ENCODE results near the gene RILPL2. TPM values are rescaled to one million over a fixed set of nuclear protein-coding genes. Genes with fewer than 3 reads are reported as not detected.
"Not testable (repeated sequence)": the region's sequence is repeated elsewhere in the genome, so short reads cannot be mapped to it uniquely, and the experiment has no call there.

Gene RILPL2
- total and polyA plus RNA-seq, 3 experiments from 2014 or later, result 8.4 to 27.6 (median 26.9) TPM

- H3K4me3 Mint-ChIP-seq; H3K4me3 ChIP-seq (ENCODE audit: low read length); H3K4me1 Mint-ChIP-seq; H3K4me1 ChIP-seq (ENCODE audit: insufficient read depth, low read length); DNase-seq; H3K27ac ChIP-seq (ENCODE audit: low read depth, low read length); H3K36me3 ChIP-seq (ENCODE audit: insufficient read depth, low read length); H3K27me3 Mint-ChIP-seq; H3K27me3 ChIP-seq (ENCODE audit: insufficient read depth, low read length, poor library complexity, severe bottlenecking); H3K9me3 Mint-ChIP-seq; H3K9me3 ChIP-seq (ENCODE audit: low read length); POLR2A ChIA-PET: not testable (repeated sequence)
- peaks cover 0 to 13% (median 0%) of the 10 kb centered on the region in 3 donors for H3K36me3 Mint-ChIP-seq
- peak overlapping the region in 2 of 8 donors; percentile 5 to 51 for H3K27ac Mint-ChIP-seq
- CTCF ChIA-PET, result interaction anchor here (1.5 kb wide), 1 partner anchor 15 kb away, joined by 3 read pairs; the partner anchor contains the start of gene KMT5A
These were observed 68.1 kb downstream of the RILPL2 start for GRCh38 chr12:123368431-123368830.

- H3K9me3 Mint-ChIP-seq, result no peaks in the 10 kb centered on the region
- peaks cover 0 to 16% (median 0%) of the 10 kb centered on the region in 3 donors for H3K36me3 Mint-ChIP-seq
- H3K27ac Mint-ChIP-seq, result peak overlapping the region in 4 of 8 donors; percentile 24 to 61 (median 52)
These were observed 69.0 kb downstream of the RILPL2 start for GRCh38 chr12:123367511-123367910.

More at GRCh38 chr12:123367511-123367910, 69.0 kb downstream of the RILPL2 start:
- Mint-ChIP-seq H3K4me1 (peaks cover 14 to 16% (median 16%) of the 10 kb centered on the region in 3 donors), H3K4me3 (no peak overlapping the region), H3K27me3 (no peaks in the 10 kb centered on the region)
- Histone ChIP-seq H3K4me1 (ENCODE audit: insufficient read depth, low read length) (peaks cover 19% of the 10 kb centered on the region), H3K9me3 (ENCODE audit: low read length) (no peaks in the 10 kb centered on the region), H3K4me3 (ENCODE audit: low read length) (no peak overlapping the region), H3K27me3 (ENCODE audit: insufficient read depth, low read length, poor library complexity, severe bottlenecking) (no peaks in the 10 kb centered on the region), H3K36me3 (ENCODE audit: insufficient read depth, low read length) (no peaks in the 10 kb centered on the region), H3K27ac (ENCODE audit: low read depth, low read length) (no peak overlapping the region)
- CTCF ChIA-PET, result interaction anchor here (0.7 to 5.9 kb wide), 3 partner anchors 17 to 219 kb away, joined by 3 to 66 read pairs (median 4); partner anchors contain the start of gene KMT5A
- POLR2A ChIA-PET, result interaction anchor here (0.7 kb wide), 2 partner anchors 59 to 115 kb away, joined by 3 to 4 read pairs; no protein-coding TSS in a partner anchor
- no peak for DNase-seq

Other genes starting within 250 kb of the RILPL2 start
- gene MPHOSPH9, start 203.5 kb downstream of the RILPL2 start, total RNA-seq, result 10 to 100 TPM; 67.3 to 74.8 TPM
- gene MPHOSPH9, start 203.5 kb downstream of the RILPL2 start, polyA plus RNA-seq, result 31.0 TPM
- 10 to 100 TPM; 26.6 TPM for gene MTRFR, start 203.2 kb downstream of the RILPL2 start, total RNA-seq
- gene MTRFR, start 203.2 kb downstream of the RILPL2 start, polyA plus RNA-seq, result 51.4 TPM
- 10 to 100 TPM; 56.3 to 57.7 TPM for gene CDK2AP1, start 164.8 kb downstream of the RILPL2 start, total RNA-seq
- 9.1 TPM for gene CDK2AP1, start 164.8 kb downstream of the RILPL2 start, polyA plus RNA-seq
- gene SBNO1, start 71.8 kb downstream of the RILPL2 start, total RNA-seq, result 10 to 100 TPM; 52.1 to 53.8 TPM
- gene SBNO1, start 71.8 kb downstream of the RILPL2 start, polyA plus RNA-seq, result 42.8 TPM
- 10 to 100 TPM; 46.8 to 49.9 TPM for gene KMT5A, start 52.6 kb downstream of the RILPL2 start, total RNA-seq
- gene KMT5A, start 52.6 kb downstream of the RILPL2 start, polyA plus RNA-seq, result 5.0 TPM
- gene SNRNP35, start 21.5 kb upstream of the RILPL2 start, total RNA-seq, result 10 to 100 TPM; 21.9 to 23.8 TPM
- 26.5 TPM for gene SNRNP35, start 21.5 kb upstream of the RILPL2 start, polyA plus RNA-seq
- gene RILPL1, start 97.0 kb upstream of the RILPL2 start, total RNA-seq, result 1 to 10 TPM; 2.7 to 4.6 TPM
- gene RILPL1, start 97.0 kb upstream of the RILPL2 start, polyA plus RNA-seq, result 0.55 TPM
- gene TMED2, start 147.9 kb upstream of the RILPL2 start, total RNA-seq, result 100 to 1,000 TPM; 191 to 194 TPM
- gene TMED2, start 147.9 kb upstream of the RILPL2 start, polyA plus RNA-seq, result 314 TPM
- gene DDX55, start 165.4 kb upstream of the RILPL2 start, total RNA-seq, result 10 to 100 TPM; 46.2 to 53.4 TPM
- 21.1 TPM for gene DDX55, start 165.4 kb upstream of the RILPL2 start, polyA plus RNA-seq
- gene EIF2B1, start 197.0 kb upstream of the RILPL2 start, total RNA-seq, result 10 to 100 TPM; 91.3 to 99.1 TPM
- gene EIF2B1, start 197.0 kb upstream of the RILPL2 start, polyA plus RNA-seq, result 61.1 TPM
- 10 to 100 TPM; 72.0 to 74.6 TPM for gene GTF2H3, start 197.1 kb upstream of the RILPL2 start, total RNA-seq
- gene GTF2H3, start 197.1 kb upstream of the RILPL2 start, polyA plus RNA-seq, result 24.8 TPM
- 1 to 10 TPM; 5.5 to 5.7 TPM for gene TCTN2, start 234.4 kb upstream of the RILPL2 start, total RNA-seq
- gene TCTN2, start 234.4 kb upstream of the RILPL2 start, polyA plus RNA-seq, result 1.5 TPM

Measured in CD8-positive, alpha-beta memory T cell (primary cell).